Pancreas (tissue), 10 donors: ENCODE data around the gene TRIP12. TPM values are rescaled to one million over a fixed set of nuclear protein-coding genes. Genes with fewer than 3 reads are reported as not detected.

ENCODE experiments used
- ATAC-seq, 4 donors: fragments of 200-7000 bp; cut with Tn5 transposase; one replicate each; pipeline versions ENCODE4 v1.8.0 to v1.9.1; 2020; ENCODE audit warnings: mild to moderate bottlenecking in 4 of 4, moderate library complexity in 4 of 4
- DNase-seq, 6 donors: peaks; one replicate each; pipeline ENCODE4 v3.0.0-alpha.2; 2020
- FAIRE-seq: peaks from 2 replicates; lab custom pipeline; 2012; peaks lifted over from hg19 to GRCh38; lab: Jason Lieb, UNC
- H3K27ac ChIP-seq, 4 donors: fragments of 200-600 bp; sonication (generic); 1 replicate in 3 of 4; 2 replicates in 1 of 4; pipeline versions ENCODE4 v1.5.0 to v1.8.0; 2020
- H3K27me3 ChIP-seq, 4 donors: fragments of 200-600 bp; one replicate each; pipeline ENCODE4 v1.8.0; 2021
- H3K36me3 ChIP-seq, 3 donors: fragments of 200-600 bp; sonication (generic) in 1 of 3; one replicate each; pipeline versions ENCODE4 v1.5.0 to v1.8.0; 2020 to 2021
- H3K4me1 ChIP-seq, 3 donors: fragments of 200-600 bp; one replicate each; pipeline ENCODE4 v1.8.0; 2021
- H3K4me3 ChIP-seq, 4 donors: fragments of 200-600 bp; sonication (generic) in 2 of 4; one replicate each; pipeline versions ENCODE4 v1.5.0 to v1.8.0; 2020 to 2021
- H3K9me3 ChIP-seq, 4 donors: fragments of 200-600 bp; one replicate each; pipeline ENCODE4 v1.8.0; 2021
- CTCF ChIP-seq, 4 donors: fragments of 200-600 bp; sonication (generic) in 3 of 4; IDR thresholded peaks; one replicate each; pipeline versions ENCODE4 v1.5.0 to v1.8.0; 2021; ENCODE audit warnings: antibody characterized with exemption in 4 of 4
- WGBS, 2 donors: extraction: QIAGEN DNeasy Blood & Tissue Kit; methylation state at CpG; one replicate each; pipeline ENCODE4 v1.1.7; 2013; 5-methylcytosine and 5-hydroxymethylcytosine counted together
- intact Hi-C, 3 donors: fragments of 100-400 bp; cut with DNase I; formaldehyde crosslinking; loops; one replicate each; pipeline versions ENCODE4 v1.11.1 to v1.14.2; 2022
- polyA plus RNA-seq, 2 donors: library from polyadenylated mRNA; stranded (reverse); fragments of 200-250 nt; gene quantifications; one replicate each; pipeline ENCODE4 v1.2.3, GENCODE V29; 2013
- total RNA-seq, 6 donors: library from RNA; stranded (reverse); fragmentation: NEBNext Ultra II Directional in 4 of 6; extraction: Animal tissue kit (Norgen Biotek cat#: 25700) in 4 of 6; gene quantifications; one replicate each; pipeline versions ENCODE4 v1.2.1 to v1.2.4, GENCODE V29; 2021 to 2023
- donor health status: healthy with polysubstance abuse.
- donor health status: DM: no; HTN: no; CAD: no; lungs with moderate emphysema.
- donor health status: DM: no; HTN: no; CAD: no.
- donor health status: control.
- donor health status: control.
- donor health status: Bipolar disorder and iron deficiency.
- donor health status: DM: yes; HTN: yes; CAD: no.
- donor health status: DM: no; HTN: no; CAD: no.
- donor health status: DM: no; HTN: no; CAD: no.
- donor health status: DM: yes; HTN: yes; CAD: no.

TRIP12 gene
- total and polyA plus RNA-seq, 8 donors, result 12.2 to 106 (median 58.6) TPM

- intact Hi-C loops, result no loop called here
- no peak for TF ChIP-seq CTCF (IDR thresholded peaks at IDR 0.05)
- no peak overlapping the region for H3K4me3 ChIP-seq
- H3K9me3 ChIP-seq, result no peaks in the 10 kb centered on the region
- no peaks in the 10 kb centered on the region for H3K4me1 ChIP-seq
- FAIRE-seq (no peak), ATAC-seq (no peak), DNase-seq (no peak)
- no peak overlapping the region for H3K27ac ChIP-seq
- no peaks in the 10 kb centered on the region for H3K27me3 ChIP-seq
- 52 to 61% methylated on average over 6 of the region's 6 CpGs for WGBS, 2 donors
- peaks cover 0 to 49% (median 9%) of the 10 kb centered on the region in 3 donors for H3K36me3 ChIP-seq
These were observed 116.2 kb downstream of the TRIP12 start for GRCh38 chr2:229805559-229805958.

- no peak overlapping the region for H3K27ac ChIP-seq
- no peak for TF ChIP-seq CTCF (IDR thresholded peaks at IDR 0.05)
- DNase-seq, result no peak
- H3K36me3 ChIP-seq, result peaks cover 0 to 50% (median 17%) of the 10 kb centered on the region in 3 donors
- no peak for ATAC-seq
- no peaks in the 10 kb centered on the region for H3K9me3 ChIP-seq
- intact Hi-C loops, result no loop called here
- no peak for FAIRE-seq
- H3K4me3 ChIP-seq, result no peak overlapping the region
- H3K27me3 ChIP-seq, result no peaks in the 10 kb centered on the region
- no peaks in the 10 kb centered on the region for H3K4me1 ChIP-seq
- WGBS, 2 donors, result 39 to 43% methylated on average over 5 of the region's 5 CpGs
These were observed 119.0 kb downstream of the TRIP12 start for GRCh38 chr2:229802785-229803184.

GRCh38 chr2:229800997-229801754, 120.6 kb downstream of the TRIP12 start:
- no peaks in the 10 kb centered on the region for H3K9me3 ChIP-seq
- no peak overlapping the region for H3K27ac ChIP-seq
- intact Hi-C loops, result no loop called here
- no peaks in the 10 kb centered on the region for H3K27me3 ChIP-seq
- ATAC-seq (peak; percentile 61 to 84 (median 80)), DNase-seq (peak in 5 of 6 donors; percentile 31 to 61 (median 47)), FAIRE-seq (peak; percentile 9)
- peaks cover 2 to 37% (median 28%) of the 10 kb centered on the region in 3 donors for H3K36me3 ChIP-seq
- peak; percentile 53 to 61 (median 55) for TF ChIP-seq CTCF (IDR thresholded peaks at IDR 0.05)
- H3K4me3 ChIP-seq, result no peak overlapping the region
- H3K4me1 ChIP-seq, result no peaks in the 10 kb centered on the region

GRCh38 chr2:229798446-229799155, 123.2 kb downstream of the TRIP12 start:
- Histone ChIP-seq H3K4me1 (no peaks in the 10 kb centered on the region), H3K36me3 (peaks cover 6 to 38% (median 18%) of the 10 kb centered on the region in 3 donors), H3K4me3 (no peak overlapping the region), H3K27ac (no peak overlapping the region), H3K9me3 (no peaks in the 10 kb centered on the region), H3K27me3 (no peaks in the 10 kb centered on the region)
- TF ChIP-seq CTCF (IDR thresholded peaks at IDR 0.05), result no peak
- 65 to 68% methylated on average over 5 of the region's 5 CpGs for WGBS, 2 donors
- intact Hi-C loops, result no loop called here
- ATAC-seq, result no peak
- no peak for FAIRE-seq
- DNase-seq, result no peak

GRCh38 chr2:229795058-229795457, 126.8 kb downstream of the TRIP12 start:
- Histone ChIP-seq H3K27me3 (no peaks in the 10 kb centered on the region), H3K4me1 (no peaks in the 10 kb centered on the region), H3K9me3 (no peaks in the 10 kb centered on the region), H3K4me3 (no peak overlapping the region), H3K36me3 (peaks cover 6 to 48% (median 28%) of the 10 kb centered on the region in 3 donors), H3K27ac (no peak overlapping the region)
- DNase-seq (no peak), ATAC-seq (no peak), FAIRE-seq (no peak)
- no peak for TF ChIP-seq CTCF (IDR thresholded peaks at IDR 0.05)
- intact Hi-C loops, result no loop called here
